GM21447 (cell line): ENCODE measurements around the gene OR2T1.
"Not testable (repeated sequence)": the region's sequence is repeated elsewhere in the genome, so short reads cannot be mapped to it uniquely, and the experiment has no call there.

Experiments
- ATAC-seq: cut with Tn5 transposase; IDR thresholded peaks from one replicate; pipeline ENCODE4 v1.9.1; 2021; ENCODE audit not compliant: unreplicated experiment

The OR2T1 gene, protein sequence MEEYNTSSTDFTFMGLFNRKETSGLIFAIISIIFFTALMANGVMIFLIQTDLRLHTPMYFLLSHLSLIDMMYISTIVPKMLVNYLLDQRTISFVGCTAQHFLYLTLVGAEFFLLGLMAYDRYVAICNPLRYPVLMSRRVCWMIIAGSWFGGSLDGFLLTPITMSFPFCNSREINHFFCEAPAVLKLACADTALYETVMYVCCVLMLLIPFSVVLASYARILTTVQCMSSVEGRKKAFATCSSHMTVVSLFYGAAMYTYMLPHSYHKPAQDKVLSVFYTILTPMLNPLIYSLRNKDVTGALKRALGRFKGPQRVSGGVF

GRCh38 chr1:248402748-248403147 lies at the start of gene OR2T1:
Gene OR2T1, plus strand, starts transcription at chr1:248403048. Its CDS starts 3,100 bp downstream, at chr1:248406148.
- ATAC-seq = no peak

DNA sequence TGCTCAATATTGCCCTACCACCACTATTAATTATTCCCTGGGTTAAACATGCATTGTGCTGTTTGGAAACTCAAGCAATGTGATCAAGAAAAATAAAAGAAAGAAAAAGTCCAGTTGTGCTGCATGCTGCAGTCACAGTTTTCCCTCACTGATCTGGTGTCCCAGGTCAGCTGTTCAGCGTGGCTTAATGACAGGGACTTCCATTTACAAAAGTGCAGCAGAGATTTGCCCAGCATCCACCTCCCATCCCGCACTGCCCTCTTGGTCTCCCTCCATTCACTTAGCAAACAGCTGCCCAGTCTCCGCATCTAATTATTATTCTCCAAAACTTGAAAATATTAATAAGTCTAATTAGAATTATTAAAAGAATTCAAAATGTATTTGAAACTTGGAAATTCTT lies 43.4 kb upstream of the OR2T1 start:
- ATAC-seq = no peak

DNA sequence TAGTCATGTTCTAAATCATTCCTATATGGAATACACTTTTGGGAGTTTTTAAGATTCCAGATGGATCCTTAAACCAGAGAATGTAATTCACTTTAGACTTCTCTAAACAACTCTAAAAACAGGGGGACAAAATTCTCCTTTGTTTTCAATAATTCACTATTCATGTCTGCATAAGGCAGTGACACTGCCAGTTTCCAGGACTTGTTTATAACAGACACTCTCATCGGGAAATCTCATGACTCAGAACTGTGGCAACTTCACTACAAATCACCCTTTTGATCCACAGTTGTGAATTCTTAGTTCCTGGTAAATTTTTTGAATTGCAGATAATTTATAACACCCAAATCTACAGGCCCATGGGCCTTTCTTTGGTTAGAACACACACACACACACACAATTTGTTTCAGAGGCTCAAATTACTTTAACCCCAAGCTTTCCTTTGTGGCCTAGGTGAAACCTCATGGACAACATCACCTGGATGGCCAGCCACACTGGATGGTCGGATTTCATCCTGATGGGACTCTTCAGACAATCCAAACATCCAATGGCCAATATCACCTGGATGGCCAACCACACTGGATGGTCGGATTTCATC lies 41.6 kb upstream of the OR2T1 start, which contains the start of gene OR2T4:
TSS of gene OR2T4 (plus strand) at position 545 of the 595 bp plus-strand sequence. CDS start at position 545, 0 bp downstream.
- no peak for ATAC-seq

DNA sequence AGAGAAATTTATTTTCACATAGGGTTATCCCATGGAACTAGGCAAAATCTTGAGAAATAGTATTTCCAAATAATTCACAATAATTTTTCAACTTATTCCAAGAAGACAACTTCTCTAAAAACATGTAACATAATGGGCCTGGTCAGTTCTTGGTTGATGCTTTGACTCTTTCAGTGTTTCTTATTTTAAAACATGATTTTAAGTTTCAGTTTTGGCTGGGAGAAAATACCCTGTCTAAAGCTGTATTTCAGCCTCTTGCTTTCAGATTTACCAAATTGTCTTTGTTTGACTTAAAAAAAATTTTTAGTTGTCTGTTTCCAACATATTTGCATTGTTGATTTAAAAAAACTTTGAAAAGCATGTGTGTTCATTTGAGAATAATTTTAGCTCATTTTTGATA lies 36.2 kb upstream of the OR2T1 start:
- no peak for ATAC-seq

DNA sequence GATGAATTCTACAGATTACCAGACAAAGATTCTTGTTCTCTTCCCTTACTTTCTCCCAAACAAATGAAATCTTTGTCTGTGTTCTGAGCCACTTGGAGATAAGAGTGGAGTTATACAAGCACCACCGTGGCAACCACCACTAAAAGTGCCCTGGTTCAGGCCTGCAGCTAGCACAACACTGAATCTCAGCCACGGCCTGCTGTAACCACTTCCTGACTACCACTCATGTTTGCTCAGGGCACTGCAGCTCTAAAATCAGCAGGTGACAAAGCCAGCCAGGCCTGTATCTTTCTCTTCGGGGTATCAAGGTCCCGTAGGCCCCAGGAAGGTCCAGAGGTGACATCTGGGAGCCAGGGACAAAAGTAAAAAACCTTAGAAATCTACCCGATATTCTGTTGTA lies 30.5 kb upstream of the OR2T1 start:
- no peak for ATAC-seq

GRCh38 chr1:248373761-248374160 lies 29.1 kb upstream of the OR2T1 start:
- ATAC-seq = no peak

GRCh38 chr1:248375446-248375845 lies 27.4 kb upstream of the OR2T1 start, which contains the start of gene OR2T6:
Gene OR2T6, plus strand, starts transcription at chr1:248375746. Its CDS starts 11,863 bp downstream, at chr1:248387609.
- ATAC-seq = no peak

DNA sequence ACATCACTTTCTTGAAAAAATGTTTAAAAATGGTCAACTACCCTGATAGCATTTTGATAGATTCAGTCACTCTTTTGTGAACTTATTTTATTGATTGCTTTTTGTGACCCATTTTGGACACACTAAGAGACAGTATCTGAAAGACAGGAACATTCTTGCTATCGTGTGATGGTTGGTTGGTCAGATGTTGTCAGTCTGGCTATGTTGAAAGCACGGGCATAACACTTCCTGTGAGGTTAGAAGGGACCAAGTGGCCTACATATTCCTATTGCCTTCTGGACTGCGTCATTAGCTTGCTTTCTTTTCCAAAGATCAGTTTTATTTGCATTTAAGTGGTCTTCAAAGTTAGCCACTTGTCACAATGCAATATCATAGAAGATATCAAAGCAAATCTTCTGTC lies 25.9 kb upstream of the OR2T1 start:
- ATAC-seq = no peak

DNA sequence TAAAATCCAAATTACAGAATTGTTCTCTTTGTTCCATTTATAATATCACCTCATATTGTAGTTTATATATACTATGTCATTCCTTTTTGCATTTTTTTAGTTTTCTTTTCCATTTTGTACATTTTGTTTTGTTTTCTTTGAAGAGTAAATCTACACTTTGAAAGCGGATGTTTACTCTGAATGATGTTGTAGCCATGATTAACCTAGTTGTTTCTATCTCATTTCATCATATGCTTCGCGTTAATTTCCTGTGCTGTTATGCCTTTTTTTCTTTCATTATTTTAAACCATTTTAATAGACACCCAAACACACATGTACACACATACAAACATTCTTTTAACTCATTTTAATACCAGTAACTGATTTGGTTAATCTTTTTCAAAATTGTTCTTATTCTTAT lies 22.0 kb upstream of the OR2T1 start:
- ATAC-seq = no peak

DNA sequence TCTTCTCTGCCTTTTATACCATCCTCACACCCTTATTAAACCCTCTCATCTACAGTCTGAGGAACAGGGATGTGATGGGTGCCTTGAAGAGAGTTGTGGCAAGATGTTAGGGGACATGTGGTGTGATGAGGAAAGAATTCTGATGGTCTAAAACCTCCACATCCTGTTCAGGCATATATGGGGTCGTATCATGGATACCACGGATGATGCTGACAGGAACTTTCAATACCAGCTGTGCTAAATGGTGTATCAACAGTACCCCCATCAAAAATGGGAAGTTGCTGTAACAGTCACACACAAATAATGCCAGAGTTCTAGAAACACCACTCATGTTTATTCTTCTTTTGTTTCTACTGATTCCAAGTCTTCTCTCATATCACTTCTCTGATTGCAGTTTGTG lies 14.4 kb upstream of the OR2T1 start:
- no peak for ATAC-seq

- no peak for ATAC-seq
Measured at GRCh38 chr1:248393050-248393449, 9.8 kb upstream of the OR2T1 start.

GRCh38 chr1:248404024-248404423 lies 1.2 kb downstream of the OR2T1 start:
- ATAC-seq = no peak

DNA sequence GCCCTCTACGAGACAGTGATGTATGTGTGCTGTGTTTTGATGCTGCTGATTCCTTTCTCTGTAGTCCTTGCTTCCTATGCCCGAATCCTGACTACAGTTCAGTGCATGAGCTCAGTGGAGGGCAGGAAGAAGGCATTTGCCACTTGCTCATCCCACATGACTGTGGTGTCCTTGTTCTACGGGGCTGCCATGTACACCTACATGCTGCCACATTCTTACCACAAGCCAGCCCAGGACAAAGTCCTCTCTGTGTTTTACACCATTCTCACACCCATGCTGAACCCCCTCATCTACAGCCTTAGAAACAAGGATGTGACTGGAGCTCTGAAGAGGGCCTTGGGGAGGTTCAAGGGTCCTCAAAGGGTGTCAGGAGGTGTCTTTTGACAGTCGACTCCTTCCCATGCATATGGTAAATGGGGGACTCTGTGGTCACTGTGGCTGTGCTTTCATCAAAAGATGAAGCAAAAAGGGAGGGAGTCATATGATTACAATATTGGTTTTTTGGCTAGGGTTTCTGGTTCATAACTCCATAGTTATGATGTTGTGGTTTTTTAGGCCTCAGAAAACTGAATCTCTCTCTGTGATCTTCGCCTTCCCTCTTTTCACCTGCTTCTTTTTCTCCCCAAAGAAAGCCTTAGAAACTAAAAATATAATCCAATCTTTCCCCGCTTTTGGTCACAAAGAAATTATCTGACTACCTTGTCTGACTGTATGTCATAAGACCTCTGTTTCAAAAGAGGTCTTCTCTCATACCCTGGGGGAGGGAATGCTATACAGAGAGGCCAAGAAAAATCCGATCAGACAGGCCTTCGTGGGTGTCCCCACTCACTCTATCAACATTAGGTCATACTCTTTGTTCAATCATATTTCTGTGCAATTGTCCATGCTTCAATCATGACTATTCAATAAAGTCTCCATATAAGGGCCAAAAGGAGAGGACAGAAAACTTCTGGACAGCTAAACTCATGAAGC lies 4.2 kb downstream of the OR2T1 start:
- ATAC-seq = no peak

DNA sequence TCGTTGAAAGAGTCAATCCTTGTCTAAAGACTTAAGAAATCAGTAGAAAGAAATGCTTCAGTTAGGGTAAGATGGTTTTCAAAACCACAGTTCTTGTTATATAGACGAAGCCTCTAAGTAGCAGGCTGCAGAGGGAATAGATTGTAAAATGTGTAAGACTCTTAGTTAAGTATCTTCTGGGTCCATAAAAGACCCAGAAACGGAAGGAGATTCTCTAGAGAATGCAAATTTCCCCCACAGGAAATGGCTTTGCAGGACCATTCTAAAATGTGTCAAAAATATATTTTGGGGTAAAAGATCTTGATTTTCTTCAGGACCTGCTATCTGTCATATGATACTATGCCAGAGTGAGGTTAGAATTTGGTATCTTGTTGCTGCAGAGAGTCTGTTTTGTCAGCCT lies 13.4 kb downstream of the OR2T1 start:
- no peak for ATAC-seq

- ATAC-seq = no peak
Measured at GRCh38 chr1:248417854-248418253, 15.0 kb downstream of the OR2T1 start.

GRCh38 chr1:248421384-248421783 lies 18.5 kb downstream of the OR2T1 start:
- ATAC-seq = no peak

DNA sequence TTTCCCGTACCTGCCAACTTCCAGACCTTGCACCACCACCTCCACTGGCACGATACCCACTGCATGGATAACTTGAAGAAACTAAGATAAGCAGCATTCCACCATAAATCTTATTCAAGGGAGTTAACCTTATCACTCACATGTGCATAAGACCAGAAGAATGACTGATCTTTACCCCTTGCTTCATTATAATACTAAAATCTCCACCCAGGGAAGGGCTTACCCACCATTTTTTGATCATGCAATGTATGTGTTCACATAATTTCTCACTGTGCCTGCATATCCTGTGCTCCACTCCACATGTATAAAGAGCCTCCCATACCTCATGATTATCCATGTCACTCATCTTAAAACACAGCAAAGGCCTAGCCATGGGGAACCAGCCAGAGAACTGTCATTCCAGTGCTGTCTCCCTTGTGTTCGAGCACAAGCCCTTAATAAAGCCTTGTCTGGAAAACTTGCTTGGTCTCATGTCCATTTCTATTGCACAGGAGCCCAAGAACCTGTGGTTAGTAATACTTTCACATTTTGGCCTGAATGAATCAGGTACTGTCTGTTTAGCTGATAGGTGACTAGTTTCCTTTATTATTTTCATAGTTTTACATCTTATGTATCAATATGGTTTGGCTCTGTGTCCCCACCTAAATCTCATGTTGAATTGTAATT lies 24.8 kb downstream of the OR2T1 start:
- peak; percentile 31 for ATAC-seq

DNA sequence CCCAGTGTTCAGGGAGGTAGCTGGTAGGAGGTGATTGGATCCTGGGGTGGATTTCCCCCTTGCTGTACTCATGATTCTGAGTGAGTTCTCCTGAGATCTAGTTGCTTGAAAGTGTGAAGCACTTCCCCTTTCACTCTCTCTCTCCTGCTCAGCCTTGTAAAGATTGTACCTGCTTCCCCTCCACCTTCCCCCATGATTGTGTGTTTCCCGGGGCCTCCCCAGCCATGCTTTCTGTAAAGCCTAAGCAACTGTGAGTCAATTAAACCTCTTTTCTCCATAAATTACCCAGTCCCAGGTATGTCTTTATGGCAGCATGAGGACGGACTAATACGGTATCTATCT lies 25.3 kb downstream of the OR2T1 start:
- peak; percentile 93 for ATAC-seq

DNA sequence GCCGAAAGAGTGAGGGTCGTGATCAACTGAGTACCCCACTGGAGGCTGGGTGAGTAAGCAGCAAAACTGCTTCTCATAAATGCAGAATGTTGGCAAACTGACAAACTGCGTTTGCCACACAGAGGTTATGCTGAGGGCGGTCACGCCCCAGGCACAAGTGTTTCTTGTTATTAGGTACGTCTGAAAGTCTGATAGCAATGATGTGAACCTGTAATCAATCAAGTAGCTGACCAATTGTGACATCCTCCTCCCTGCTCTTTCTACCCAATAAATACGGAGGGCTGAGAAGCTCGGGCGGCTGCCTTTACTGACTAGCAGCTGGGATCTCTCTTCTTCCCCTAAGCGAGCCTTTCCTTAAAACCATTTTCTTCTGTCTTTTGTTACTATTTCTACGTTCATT lies 28.8 kb downstream of the OR2T1 start:
- not testable (repeated sequence) for ATAC-seq

DNA sequence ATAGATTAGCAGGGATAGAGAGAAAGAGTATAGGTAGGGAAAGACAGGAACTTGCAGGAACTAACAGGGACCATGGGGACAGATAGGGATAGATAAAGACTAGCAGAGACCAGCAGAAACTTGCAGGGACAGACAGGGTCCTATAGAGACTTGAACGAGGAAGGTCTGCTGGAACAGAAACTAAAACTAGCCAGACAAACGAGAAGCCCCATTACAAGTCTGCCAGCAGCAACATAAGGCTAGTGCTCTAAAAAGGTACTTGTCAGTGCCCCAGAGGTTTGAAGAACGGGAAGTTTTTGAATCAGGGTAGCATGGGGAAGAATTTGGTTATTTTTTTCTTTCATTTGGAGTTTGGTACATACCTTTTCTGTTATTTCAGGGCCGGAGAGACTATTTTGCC lies 29.4 kb downstream of the OR2T1 start:
- peak; percentile 47 for ATAC-seq

GRCh38 chr1:248433811-248434415 lies 31.1 kb downstream of the OR2T1 start:
- ATAC-seq = not testable (repeated sequence)
